HT1080 (cell line): ENCODE results near the gene SYNPO2. TPM values are rescaled to one million over a fixed set of nuclear protein-coding genes. Genes with fewer than 3 reads are reported as not detected.
"Not testable (repeated sequence)": the region's sequence is repeated elsewhere in the genome, so short reads cannot be mapped to it uniquely, and the experiment has no call there.

Experiments used
- DNase-seq: peaks from one replicate; pipeline ENCODE4 v3.0.0-alpha.2; 2015; ENCODE audit warnings: low read depth
- total RNA-seq: library from RNA; depleted of rRNA; stranded (reverse); fragments of >200 nt; shearing (Covaris generic); gene quantifications from 2 replicates; pipeline ENCODE4 v1.2.3, GENCODE V29; 2014

SYNPO2 gene
- total RNA-seq, 1 experiment from 2014 or later: 0.08 TPM

DNA sequence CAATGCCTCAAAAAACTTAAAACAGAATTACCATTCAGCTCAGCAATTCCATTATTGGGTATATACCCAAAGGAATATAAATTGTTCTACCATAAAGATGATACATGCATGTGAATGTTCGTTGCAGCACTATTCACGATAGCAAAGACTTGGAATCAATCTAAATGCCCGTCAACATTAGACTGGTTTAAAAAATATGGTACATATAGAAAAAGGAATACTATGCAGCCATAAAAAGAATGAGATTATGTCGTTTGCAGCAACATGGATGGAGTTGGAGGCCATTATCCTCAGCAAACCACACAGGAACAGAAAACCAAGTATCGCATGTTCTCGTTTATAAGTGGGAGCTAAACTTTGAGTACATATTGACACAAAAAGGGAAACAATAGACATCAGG is 10.9 kb upstream of the SYNPO2 start:
- DNase-seq: no peak

- not testable (repeated sequence) for DNase-seq
These were observed 10.1 kb upstream of the SYNPO2 start for GRCh38 chr4:118878507-118878906.

DNA sequence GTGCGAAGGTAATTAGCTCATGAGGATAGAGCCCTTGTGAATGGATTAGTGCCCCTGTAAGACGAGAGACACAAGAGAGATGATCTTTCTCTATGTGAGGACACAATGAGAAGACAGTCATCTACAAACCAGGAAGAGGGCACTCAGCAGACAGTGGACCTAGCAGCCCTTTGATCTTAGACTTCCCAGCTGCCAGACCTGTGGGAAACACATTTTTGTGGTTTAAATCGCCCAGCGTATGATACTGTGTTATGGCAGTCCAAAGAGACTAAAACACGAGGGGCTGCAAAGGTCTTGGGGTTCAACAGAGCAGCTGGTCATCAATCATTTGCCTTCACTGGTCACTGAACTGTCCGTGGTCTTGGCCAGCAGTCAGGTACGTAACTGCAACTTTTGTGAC is 9.2 kb upstream of the SYNPO2 start:
- DNase-seq: no peak

DNA sequence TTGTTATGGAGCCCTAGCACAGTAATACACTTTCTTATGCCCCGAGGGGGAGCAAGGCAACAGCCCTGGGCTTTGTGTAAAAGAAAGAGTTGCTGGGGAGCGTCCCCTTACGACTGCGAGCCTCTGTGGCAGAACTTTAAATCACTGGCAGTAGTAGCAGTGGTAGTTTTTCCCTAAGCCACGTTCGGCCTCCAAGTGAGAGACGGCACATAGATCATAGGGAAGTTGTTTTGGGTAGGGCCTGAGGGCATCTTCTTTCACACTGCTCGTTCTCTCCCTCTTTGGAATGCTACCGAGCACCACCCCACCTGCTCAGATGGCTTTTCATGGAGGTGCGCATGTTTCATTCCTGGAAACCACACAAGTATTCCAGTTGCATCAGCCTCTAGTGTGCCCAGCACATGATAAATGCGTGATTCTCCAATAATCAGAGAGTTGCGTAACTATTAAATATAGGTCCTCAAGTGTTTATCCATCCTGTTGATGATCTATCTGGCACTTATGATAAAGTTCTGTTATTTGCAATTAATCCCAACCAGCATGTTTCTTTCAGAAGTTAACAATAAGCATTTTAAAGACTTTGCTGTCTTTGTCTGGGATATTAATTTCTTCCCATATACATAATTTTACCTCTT is 7.0 kb upstream of the SYNPO2 start:
- DNase-seq: no peak

- DNase-seq: no peak
These were observed 4.8 kb upstream of the SYNPO2 start for GRCh38 chr4:118883861-118884260.

DNA sequence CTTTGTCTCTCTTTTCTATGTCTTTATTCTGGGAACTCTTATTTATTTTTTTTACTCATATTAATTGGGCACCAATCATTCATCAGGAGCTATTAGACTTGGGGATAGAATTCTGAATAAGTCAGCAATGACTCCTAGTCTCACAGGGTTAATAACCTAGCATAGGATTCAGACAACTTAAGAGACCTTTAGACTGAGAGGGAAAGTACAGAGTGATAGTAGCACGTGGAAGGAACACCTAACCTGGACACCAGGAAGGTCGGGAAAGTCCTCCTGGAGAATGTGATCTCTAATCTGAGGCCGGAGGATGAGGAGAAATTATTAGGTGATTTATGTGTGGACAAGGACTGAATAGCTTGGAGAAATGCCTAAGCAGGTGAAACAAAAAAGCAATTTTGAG is 3.9 kb upstream of the SYNPO2 start:
- DNase-seq: no peak

DNA sequence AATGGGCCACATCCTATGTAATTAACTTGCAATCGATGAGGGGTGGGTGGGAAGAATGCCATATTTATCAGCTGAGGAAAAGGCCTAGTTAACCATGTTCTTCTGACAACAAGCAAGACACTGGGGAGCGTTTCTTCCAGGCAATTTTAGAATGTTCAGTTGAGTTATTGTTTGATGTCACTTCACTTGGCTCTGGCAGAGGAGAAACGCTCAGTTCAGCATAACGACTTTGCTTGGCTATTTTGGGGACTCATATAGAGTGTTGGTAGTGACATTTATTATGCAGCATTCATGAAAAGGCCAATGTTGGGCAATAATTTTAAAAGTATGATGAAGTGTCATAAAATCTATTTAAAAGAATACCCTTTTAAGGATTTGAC is 648 bp downstream of the SYNPO2 start:
- DNase-seq: no peak

DNA sequence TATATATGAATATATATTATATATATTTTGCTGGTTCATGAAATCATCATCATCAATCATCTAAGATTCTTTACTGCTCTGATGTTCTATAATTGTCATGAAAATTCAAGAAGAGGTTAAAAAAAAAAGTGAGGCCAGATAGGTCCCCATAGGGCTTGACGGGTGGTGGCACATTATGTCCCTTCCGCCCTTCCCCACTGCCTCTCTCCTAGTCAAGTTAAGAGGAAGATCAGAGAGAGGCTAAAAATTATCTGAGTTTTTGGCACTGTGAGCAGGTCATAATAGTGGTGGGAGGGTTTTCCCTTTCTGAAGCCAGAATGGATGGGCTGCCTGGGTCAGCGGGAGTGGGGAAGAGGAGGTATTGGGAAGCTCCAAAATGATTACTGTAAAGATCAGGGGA is 5.4 kb downstream of the SYNPO2 start:
- no peak for DNase-seq

GRCh38 chr4:118898221-118898620 is 9.6 kb downstream of the SYNPO2 start:
- DNase-seq: no peak

GRCh38 chr4:118898684-118899138 is 10.1 kb downstream of the SYNPO2 start:
- no peak for DNase-seq

GRCh38 chr4:118904418-118904817 is 15.8 kb downstream of the SYNPO2 start:
- DNase-seq: no peak

- no peak for DNase-seq
These were observed 16.3 kb downstream of the SYNPO2 start for GRCh38 chr4:118904935-118905334.

- peak; percentile 9 for DNase-seq
These were observed 16.9 kb downstream of the SYNPO2 start for GRCh38 chr4:118905566-118905965.

DNA sequence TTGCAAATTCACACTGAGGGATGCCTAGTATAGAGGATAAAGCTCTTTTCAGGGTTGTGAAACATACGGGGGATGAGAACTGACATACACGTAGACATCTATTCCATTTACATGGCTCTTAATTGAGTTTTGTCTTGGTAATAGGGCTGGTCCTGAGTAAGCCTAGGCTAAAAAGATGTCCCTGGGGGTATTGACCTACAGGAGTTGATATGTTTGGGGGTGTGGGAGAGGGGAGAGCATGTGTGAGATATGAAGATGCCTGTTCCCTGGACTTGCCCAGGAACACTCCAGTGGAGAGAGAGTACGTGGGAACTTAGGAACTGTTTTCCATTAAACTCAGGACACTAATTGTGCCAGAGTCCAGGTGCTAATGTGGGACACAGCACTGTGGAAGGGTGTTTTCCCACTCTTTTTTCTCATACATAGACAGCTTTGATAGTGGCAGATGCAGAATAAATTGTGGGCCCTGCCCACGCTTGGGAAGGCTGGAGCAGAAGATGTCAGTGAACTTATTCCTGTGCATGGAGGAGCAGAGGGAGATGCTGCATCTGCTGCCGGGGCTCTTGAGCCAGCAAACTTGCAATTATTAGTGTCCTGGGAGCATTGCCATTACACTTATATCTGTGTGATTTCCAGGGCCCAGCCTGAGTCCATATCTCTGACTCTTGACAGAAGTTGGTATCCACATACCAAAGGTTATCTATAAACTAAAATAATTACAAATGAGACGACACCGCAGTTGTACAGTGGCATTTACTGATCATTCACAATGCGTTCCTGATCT is 20.7 kb downstream of the SYNPO2 start:
- DNase-seq: no peak

GRCh38 chr4:118910221-118910620 is 21.6 kb downstream of the SYNPO2 start:
- DNase-seq: no peak

DNA sequence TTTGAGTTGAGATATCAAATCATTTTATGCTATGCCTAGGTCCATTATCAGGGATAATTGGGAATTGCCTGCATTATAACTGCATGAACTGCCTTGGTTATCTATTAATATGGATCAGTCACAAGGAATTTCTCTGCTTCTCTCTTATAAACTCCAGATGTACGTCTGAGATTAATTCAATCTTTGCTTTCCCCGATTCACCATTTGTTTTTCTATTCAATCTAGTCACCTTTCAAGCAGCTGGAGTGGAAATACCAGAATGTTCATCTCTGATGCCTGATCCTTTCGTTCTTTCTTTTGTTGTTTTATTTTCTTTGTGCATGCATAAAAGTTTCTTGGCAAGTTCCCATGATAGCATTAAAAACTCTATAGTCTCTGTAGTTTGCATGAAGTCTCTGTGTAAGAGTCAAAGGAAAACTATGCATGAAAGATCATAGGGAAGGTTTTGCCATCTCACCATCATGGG is 22.6 kb downstream of the SYNPO2 start:
- no peak for DNase-seq

- DNase-seq: no peak
These were observed 26.8 kb downstream of the SYNPO2 start for GRCh38 chr4:118915468-118915867.

DNA sequence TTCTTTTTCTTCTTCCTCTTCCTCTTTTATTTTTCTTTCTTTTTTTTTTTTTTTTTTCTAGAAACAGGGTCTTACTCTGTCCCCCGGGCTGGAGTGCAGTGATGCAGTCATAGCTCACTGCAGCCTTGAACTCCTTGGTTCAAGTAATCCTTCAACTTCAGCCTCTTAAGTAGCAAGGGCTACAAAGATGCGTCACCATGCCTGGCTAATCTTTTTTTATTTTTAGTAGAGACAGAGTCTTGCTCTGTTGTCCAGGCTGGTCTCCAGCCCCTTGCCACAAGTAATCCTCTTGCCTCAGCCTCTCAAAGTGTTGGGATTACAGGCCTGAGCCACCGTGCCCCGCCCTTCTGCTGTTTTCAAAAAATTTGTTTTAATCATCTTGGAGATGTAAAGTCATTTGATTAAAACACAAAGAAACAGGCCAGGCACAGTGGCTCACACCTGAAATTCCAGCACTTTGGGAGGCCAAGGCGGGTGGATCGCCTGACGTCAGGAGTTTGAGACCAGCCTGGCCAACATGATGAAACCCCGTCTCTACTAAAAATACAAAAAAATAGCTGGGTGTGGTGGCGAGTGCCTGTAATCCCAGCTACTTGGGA is 28.1 kb downstream of the SYNPO2 start:
- no peak for DNase-seq

GRCh38 chr4:118917582-118917981 is 28.9 kb downstream of the SYNPO2 start:
- no peak for DNase-seq

GRCh38 chr4:118918388-118918787 is 29.7 kb downstream of the SYNPO2 start:
- DNase-seq: peak; percentile 90

DNA sequence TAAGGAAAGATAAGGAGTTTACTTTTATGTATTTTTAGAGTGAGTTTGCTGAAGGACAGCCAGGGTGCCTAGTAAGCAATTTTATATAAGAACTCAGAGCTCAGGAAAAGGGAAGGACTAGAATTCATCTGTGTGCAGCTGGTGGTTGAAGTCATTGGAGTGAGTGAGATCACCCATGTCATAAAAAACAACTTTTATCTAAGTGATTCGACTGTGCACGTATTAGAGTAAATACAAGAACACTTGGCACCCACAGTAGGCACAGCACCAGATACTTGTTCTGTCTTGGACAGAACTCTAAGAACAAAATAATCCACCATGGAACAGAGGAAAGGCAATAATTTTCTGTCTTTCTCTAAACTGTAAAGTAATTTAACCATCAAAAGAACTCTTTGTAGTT is 31.6 kb downstream of the SYNPO2 start:
- no peak for DNase-seq

GRCh38 chr4:118921786-118922185 is 33.1 kb downstream of the SYNPO2 start:
- no peak for DNase-seq

GRCh38 chr4:118923891-118924290 is 35.2 kb downstream of the SYNPO2 start:
- DNase-seq: no peak
